SKM-1 treated with dmso at 0.1 percent for 144 hours (cell line): ENCODE data around the gene SPRING1.
"Not testable (repeated sequence)": the region's sequence is repeated elsewhere in the genome, so short reads cannot be mapped to it uniquely, and the experiment has no call there.

Source experiments
- DNase-seq: peaks from one replicate; lab custom pipeline; 2025; ENCODE audit not compliant: unreplicated experiment; lab: John Stamatoyannopoulos, UW

Gene SPRING1

DNA sequence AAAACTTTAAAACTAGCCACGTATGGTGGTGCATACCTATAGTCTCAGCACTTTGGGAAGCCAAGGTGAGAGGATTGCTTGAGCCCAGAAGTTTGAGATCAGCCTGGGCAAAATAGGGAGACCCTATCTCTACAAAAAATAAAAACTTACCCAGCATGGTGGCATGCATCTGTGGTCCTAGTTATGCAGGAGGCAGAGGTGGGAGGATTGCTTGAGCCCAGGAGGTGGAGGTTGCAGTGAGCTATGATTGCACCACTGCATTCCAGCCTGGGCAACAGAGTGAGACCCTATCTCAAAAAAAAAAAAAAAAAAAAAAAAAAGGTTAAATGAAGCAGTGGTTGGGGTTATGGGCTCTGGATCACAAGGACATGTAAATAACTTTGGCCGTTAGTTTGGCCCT lies 4.9 kb upstream of the SPRING1 start:
- DNase-seq = not testable (repeated sequence)

DNA sequence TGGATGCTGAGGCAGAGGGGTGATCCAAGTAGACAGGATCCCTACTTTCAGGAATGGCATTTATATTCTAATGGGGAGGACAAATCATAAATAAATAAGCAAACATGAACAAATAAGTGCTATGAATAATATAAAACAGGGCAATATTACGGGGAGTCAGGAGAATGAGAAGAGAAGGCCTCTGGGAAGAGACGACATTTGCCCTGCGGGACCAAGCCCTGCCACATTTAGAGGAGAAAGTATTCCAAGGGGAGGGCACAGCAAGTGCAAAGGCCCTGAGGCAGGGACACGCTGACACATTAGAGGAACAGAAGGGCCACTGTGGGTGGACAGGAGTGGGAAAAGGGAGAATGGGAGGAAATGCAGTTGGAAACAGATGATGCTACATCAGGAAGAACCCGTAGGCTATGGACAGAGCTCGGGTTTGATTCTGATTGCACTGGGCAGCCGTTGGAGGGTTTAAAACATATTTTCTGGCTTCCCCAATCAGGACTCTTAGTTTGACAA lies 1.6 kb upstream of the SPRING1 start:
- no peak for DNase-seq

DNA sequence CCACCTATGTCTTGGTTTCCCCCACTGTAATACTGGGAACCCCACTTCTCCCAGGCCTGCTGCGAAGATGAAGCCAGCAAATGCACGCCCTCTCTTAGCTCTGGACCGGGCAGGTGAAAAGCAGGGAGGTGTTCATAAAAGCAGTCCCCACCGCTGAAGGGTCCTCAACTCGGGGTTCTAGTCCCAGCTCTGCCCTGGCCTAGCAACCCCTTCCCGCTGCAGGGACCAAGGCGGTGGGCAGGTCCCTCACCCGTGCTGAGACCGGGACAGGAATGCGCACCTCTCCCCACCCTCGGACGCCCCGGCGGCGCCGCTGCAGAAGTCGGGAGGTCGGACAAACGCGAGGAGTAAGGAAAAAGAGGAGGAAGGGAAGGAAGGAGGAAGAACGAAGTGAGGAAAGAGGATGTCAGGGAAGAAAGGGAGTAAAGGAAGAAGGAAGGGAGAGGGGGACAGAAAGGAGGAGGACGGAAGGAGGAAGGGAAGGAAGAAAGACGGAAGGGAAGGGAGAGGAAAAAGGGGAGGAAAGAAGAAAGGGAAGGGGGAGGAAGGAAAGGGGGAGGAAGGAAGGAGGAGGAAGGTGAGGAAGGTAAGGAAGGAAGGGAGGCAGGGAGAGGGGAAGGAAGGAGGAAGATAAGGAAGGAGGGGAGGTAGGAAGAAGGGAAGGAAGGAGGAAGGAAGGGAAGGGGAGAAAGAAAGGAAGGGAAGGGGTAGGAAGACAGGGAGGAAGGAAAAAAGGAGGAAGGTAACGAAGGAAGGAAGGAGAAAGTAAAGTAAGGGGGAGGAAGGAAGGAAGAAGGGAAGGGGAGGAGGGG lies 701 bp downstream of the SPRING1 start:
- no peak for DNase-seq

DNA sequence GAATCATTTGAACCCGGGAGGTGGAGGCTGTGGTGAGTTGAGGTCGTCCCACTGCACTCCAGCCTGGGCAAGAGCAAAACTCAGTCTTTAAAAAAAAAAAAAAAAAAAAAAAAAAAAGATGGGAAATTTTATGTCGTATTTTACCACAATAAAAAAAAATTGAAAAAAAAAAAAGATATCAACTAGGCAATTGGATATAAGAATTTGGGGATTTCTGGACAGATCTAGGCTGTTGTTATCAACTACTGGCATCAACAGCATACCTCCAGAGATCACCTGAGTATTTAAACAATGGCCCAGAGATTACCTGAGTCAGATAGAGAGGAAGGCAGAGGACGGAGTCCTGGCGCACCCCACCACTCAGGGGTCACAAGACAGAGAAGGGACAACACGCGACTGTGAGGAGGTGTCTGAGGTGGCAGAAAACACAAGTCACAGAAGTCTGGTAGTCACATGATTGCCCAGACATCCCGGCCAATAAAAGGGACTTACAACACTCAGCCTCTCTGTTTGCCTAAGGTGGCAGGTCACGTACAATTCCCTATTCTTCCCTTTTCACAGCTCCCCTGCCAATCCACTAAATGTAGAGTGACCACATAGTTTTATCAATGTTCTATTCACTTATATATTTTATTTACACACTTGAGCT lies 1.8 kb downstream of the SPRING1 start:
- no peak for DNase-seq

DNA sequence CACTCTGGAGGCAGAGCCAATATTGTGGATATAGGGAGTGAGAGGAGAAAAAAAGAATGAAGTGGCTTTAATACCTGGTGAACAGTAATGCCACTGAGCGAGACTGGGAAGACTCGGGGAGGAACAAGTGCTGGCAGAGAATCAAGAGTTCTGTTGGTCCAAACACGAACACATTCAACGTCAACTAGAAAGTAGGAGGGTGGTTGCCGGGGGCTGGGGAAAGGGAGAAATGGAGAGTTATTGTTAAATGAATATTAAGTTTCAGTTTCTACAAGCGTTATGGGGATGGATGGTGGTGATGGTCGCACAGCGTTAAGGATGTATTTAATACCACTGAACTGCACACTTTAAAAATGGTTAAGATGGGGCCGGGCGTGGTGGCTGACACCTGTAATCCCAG lies 2.8 kb downstream of the SPRING1 start:
- DNase-seq = no peak

DNA sequence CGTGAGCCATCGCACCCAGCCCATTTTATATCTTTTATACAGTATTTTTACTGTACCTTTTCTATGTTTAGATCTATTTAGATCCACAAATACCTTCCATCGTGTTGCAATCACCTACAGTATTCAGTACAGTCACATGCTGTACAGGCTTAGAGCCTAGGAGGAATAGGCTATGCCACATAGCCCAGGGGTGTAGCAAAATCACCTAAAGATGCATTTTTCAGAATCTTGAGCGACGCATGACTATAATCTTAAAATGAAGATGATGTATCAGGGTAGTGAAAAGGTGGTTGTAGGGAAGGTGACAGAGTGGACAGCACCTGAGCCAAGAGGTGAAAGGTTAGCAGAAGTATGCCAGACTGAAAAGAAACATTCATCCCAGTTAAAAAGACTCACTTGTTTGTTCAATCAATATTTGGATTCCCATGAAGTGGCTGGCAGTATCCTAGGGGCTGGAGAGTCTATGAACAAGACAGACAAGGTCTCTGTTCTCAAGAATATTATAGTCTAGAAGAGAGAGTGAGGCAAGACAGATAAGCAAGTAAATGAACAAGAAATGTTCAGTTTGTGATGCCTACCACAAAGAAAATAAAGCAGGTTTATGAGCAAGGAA lies 3.6 kb downstream of the SPRING1 start:
- DNase-seq = no peak

DNA sequence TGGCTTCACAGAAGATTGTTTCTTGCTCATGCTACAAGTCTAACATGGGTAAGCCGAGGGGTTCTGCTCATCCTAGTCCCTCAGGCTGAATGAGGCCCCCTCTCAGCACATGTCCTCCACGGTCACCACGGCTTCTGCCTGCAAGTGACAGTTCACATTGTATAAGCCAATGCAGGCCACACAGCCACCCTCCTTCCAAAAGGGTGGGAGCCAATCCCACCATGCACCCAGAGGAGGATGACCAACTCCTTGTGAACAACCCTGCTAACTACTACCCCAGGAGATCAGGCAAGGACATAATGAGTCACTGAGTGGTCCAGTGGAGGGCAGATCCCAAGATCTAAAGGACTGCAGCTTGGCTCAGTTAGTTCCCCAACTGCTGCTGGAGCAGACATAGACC lies 6.1 kb downstream of the SPRING1 start:
- no peak for DNase-seq

DNA sequence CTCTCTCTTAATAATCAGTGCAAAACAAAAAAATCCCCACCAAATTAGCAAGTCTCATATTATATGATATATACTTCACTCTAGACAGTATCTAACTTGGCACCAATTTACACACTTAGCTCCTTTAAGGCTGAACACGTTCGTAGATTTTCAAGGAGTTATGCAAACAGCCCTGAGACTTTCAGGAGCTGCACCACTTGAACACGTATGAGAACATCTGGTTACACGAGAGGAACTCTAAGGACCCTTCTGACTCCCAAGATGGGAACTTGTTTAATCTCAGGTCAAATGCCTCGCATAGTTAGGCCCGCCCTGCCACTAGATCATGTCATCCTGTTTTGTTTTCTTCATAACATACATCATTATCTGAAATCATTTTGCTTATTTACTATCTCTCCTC lies 10.0 kb downstream of the SPRING1 start:
- DNase-seq = no peak

DNA sequence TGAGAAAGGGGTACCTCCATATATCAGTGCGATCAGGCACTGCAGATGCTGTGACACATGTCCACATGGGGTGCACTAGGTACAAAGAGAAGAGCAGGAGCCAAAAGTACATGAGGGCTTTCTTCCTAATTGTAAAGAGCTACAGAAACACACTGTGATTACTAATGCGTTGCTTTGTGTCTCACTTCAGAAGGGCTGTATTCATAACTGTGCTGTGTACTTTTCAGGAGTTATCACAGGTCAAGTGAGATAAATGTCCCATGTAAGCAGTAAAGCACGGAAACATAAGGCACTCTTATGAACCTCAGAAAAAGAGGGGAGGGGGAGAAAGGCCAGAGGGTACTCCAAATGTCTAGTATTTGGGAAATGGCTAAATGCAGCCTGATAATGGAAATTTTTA lies 10.6 kb downstream of the SPRING1 start:
- no peak for DNase-seq

DNA sequence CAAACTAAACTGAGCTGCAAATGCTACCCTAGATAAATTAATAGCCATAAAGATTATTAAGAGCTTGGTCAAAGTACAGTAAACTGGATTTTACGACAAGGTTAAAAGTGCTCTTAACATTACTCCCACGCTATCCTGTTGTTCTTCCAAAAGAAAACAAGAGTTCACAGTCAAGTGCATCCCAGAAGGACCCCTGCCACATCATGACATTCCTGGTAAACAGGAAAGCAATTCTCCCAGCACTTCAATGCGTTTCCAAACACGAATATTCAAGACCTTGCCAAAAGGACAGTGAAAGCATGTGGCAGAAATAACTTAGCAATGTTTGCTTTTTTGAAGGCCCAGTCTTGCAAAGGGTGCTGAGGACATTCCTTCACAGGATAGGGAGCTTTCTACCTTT lies 11.2 kb downstream of the SPRING1 start:
- DNase-seq = no peak

DNA sequence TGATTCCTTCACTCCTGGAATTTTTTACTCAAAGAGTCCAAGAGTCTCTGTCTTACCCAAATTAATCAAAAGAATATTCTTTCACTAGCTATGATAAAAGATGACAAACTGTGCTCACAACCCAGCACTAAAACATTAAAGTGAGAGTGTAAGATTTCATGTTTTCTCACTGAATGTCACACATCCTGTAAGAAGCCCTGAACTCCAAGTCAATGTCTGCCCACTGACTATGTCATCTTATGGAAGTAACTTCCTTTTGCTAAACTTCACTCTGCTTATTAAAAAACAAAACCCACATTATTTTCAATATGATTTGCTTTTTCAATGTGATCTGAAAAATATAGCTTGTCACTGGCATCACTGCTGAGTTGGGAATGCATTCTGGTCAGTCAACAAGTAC lies 15.6 kb downstream of the SPRING1 start:
- DNase-seq = no peak

DNA sequence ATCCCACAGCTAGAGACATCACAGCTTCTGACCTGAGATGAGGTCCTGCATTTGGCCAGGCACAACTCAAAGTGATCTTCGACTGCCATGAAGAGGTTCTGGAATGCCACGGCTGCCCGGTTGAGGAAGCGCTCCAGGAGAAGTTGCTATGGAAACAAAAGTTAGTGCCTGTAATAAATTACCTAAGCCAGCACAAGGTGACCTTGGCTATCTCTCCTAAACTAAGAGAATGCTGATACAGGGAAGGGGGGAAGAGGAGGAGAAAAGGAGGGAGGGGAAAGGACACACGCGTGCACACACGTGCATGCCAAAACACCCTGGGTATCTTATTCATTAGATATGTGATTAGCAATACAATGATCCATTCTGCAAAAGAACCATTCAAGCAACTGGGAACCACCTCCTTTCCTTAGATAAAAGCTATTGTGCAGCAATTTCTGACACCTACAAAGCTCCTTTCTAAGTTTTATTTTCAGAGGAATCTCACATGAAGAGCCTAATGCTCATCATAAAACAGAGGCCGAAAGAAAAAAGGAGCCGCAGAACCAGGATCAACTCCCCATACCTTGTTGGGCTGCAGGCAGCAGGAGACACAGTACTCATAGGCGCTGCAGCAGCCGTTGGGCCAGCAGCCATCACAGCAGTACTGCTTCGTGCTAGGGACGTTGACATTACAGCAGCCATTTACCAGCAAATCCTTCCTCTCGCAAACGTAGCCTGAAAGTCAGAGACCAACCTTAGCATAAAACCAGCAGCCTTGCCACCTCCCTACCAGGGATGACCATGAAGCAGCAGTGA lies 17.9 kb downstream of the SPRING1 start:
- no peak for DNase-seq

DNA sequence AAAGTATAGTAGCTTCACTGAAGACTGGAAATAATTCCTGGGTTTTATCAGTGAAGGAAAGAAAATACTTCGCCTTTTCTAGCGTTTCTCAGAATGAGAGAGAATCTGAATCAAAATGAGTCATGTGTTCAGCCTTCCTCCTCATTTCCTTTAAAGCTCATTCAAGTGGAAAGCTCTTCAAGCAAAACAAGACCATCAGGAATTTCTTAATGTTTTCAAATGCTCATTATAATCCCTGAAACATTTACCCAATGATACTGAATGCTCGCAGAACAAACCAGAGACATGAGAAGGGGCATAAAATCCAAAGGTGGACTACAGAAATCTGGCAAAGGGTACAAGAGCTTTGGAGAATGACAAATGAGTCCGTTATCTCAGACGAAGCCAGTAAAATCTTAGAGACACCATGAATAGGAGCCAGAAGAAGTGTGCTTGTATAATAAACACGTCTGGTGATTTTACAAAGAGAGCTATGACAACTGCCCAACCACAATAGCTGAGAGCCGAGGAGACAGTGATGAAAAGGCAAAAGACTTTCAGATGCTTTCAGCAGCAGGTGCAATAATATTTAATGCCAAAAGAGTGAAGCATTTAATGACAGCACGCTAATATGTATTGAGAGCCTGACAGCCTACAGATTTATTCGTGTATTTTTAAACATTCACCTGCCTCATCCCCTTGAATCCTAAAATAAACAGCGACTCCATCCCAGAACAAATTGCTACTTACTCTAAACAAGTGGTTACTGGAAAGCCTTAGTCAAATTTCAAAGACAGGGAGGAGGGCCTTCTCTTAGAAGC lies 19.0 kb downstream of the SPRING1 start:
- no peak for DNase-seq

DNA sequence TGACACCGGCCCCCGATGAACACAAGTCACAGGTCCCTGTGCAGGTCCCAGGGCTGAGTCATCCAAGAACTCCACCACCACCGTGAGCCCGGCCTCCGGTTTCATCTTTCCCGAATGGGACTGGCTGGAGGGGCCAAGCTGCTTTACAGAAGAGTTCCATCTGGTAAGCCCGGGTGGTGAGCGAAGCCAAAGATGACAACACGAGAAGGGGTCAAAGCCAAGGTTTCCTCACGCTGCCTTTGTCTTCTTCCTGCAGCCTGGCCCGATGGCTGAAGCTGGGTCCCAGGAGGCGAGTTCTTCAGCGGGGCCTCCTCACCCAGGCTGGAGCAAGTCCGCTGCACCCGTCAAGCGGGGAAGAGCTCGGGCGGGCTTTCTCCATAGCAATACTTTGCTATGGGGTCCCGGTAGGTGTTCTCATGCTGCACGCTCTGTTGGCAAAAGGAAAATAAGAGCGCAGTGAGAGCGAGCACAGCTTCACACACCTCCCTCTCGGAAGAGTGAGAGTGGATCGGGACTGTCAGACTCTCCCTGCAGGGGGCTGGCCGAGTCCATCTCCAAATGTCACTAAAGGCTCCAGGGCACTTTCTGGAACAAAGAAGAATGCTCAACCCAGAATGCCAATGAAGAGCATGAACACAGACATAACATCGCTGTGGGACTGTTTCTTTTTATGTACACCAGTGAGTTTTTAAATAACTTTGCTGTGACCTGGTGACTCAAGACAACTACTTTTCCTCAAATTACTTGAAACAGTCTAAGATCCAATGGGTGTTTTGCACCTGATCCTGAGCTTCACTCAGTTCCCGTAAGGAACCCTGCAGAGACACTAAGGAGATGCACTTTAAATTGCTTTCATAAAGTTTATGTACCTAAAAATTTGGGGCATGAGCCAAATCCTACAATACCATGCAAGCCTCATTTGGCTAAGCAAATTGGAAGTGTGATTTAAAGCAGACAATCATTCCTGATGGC lies 20.1 kb downstream of the SPRING1 start:
- DNase-seq = no peak

DNA sequence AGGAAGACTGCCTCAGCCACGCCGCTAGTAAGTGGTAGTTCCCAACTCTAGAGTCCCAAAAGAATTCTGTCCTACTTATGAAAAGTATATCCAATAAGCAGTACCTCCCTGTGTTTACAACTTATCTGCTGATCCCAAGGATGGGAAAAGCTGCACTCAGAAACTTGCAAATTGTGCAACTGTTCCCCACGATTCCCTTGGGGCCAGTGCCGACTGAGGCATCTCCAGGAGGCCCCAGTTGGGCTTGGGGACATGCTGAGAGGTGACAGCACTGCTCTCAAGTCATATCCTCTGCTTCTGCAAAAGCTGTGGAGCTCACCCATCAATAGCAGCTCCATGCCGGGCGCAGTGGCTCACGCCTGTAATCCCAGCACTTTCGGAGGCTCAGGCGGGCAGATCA lies 23.7 kb downstream of the SPRING1 start:
- DNase-seq = no peak

DNA sequence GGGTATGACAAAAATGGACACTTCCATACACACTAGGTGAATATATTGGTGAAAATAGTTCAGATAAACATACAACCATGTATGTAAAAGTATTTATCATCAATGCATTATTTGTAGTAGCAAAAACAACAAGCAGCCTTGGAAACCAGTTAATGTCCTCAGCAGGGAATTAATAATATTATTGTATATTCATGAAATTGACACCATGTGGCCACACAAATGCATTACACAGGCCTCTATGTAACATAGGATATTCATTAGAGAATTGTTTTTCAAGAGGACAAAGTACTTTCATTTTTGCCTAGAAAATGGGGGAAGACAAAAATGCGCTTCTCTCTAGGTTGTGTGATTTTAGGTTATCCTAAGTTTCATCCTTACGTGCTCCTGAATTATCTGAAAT lies 24.3 kb downstream of the SPRING1 start:
- DNase-seq = no peak

DNA sequence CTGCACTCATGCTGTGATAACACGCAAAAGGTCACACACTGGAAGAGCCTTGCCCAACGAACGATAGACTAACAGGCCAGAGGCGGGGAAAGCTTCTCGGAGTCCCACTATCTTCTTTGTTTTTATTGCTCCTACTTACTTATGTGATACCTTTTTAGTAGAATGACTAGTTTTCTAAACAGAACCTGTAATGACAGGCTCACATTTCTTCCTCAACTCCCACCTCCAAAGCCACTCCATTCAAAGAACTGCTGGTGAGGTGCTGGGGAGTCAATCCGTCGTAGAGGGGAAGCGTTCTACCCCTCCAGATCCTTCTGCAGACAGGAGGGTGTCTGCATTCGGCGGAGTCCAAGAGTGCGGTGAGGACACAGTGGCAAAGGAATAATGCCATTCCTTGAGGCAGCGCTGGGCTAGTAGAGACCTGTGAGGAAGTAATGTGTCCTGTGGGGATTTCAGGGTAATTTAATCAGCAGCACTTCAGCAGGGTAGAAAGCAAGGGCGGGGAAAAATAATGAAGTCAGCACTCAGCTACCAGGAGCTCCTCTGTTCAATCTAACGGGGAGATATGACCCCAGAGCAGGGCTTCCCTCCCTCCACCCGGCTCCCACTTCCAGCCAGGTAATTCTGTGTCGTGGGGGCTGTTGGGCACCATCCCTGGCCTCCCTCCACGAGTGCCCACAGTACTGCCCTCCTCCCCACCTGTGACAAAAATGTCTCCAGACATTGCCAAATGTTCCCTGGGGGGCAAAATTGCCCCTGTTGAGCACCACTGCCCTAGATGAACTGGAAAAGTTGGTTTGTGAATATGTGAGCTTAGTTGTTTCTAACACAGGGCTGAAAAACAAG lies 25.2 kb downstream of the SPRING1 start:
- DNase-seq = no peak

DNA sequence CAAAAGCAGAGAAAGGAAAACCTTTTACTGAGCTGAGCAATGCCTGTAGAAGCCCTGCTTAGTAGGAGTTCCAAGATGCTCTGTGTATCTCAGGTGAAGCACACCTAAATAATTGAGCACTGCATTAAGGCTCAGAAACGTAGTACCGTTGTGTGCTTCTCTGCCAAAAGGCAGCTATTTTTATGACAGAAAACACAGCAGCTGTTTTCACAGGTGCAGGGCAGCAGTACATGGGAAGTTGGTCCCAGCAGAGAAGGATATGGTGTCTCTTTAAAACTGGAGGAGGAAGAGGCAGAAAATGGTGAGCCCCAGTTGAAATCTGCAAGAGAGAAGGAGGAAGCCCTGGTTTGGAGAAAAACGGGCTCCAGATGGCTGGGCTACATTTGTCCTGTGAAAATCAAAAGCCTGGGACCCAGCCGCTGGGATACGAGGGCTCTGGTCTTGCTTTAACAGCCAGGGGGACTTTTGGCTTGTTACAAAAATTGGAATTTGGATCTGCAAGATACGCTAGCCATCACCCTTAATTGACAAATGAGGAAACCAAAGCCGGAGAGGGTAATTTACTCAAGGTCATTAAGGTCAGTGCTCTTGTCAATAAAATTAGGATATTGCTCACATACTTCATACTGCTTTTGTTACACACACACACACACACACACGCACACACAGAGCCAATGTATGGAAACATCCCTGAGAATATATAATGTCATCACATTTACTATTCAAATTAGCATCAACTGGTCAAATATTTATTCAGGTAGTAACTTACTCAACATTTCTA lies 27.3 kb downstream of the SPRING1 start:
- DNase-seq = no peak
